Measurements from ENCODE around the gene FOXJ2. TPM values are rescaled to one million over a fixed set of nuclear protein-coding genes. Genes with fewer than 3 reads are reported as not detected.

FOXJ2 gene
- total and polyA plus RNA-seq, 5 donors: 10.0 to 26.0 (median 22.1) TPM

- DNase-seq (peak; percentile 75 to 92 (median 88)), ATAC-seq (peak; percentile 49 to 75)
- Histone ChIP-seq H3K4me3 (ENCODE audit: low read length) (no peak overlapping the region), H3K27ac (ENCODE audit: low read length) (no peak overlapping the region), H3K9me3 (ENCODE audit: control insufficient read depth, low read length) (no peaks in the 10 kb centered on the region), H3K27me3 (ENCODE audit: control insufficient read depth, insufficient read depth) (no peaks in the 10 kb centered on the region), H3K4me1 (ENCODE audit: control insufficient read depth, insufficient read depth, low read length) (no peaks in the 10 kb centered on the region)
- WGBS: 43% methylated on average over 8 of the region's 8 CpGs
- intact Hi-C loops (cut with DNase I): no loop called here
Observed at GRCh38 chr12:8045952-8046944, 13.7 kb downstream of the FOXJ2 start.

GRCh38 chr12:8047842-8048241, 15.3 kb downstream of the FOXJ2 start:
- DNase-seq (no peak), ATAC-seq (no peak)
- 96% methylated on average over 5 of the region's 5 CpGs for WGBS
- no peak overlapping the region for H3K27ac ChIP-seq (ENCODE audit: low read length)
- no peaks in the 10 kb centered on the region for H3K27me3 ChIP-seq (ENCODE audit: control insufficient read depth, insufficient read depth)
- no peak overlapping the region for H3K4me3 ChIP-seq (ENCODE audit: low read length)
- no peaks in the 10 kb centered on the region for H3K9me3 ChIP-seq (ENCODE audit: control insufficient read depth, low read length)
- intact Hi-C loops (cut with DNase I): no loop called here
- H3K4me1 ChIP-seq (ENCODE audit: control insufficient read depth, insufficient read depth, low read length): no peaks in the 10 kb centered on the region

GRCh38 chr12:8048906-8049305, 16.4 kb downstream of the FOXJ2 start:
- ATAC-seq (no peak), DNase-seq (no peak)
- Histone ChIP-seq H3K9me3 (ENCODE audit: control insufficient read depth, low read length) (no peaks in the 10 kb centered on the region), H3K4me3 (ENCODE audit: low read length) (no peak overlapping the region), H3K27me3 (ENCODE audit: control insufficient read depth, insufficient read depth) (no peaks in the 10 kb centered on the region), H3K27ac (ENCODE audit: low read length) (no peak overlapping the region), H3K4me1 (ENCODE audit: control insufficient read depth, insufficient read depth, low read length) (no peaks in the 10 kb centered on the region)
- intact Hi-C loops (cut with DNase I): no loop called here
- WGBS: 75% methylated on average over 4 of the region's 4 CpGs

- ATAC-seq (no peak), DNase-seq (no peak)
- intact Hi-C loops (cut with DNase I): no loop called here
- H3K27me3 ChIP-seq (ENCODE audit: control insufficient read depth, insufficient read depth): no peaks in the 10 kb centered on the region
- no peaks in the 10 kb centered on the region for H3K4me1 ChIP-seq (ENCODE audit: control insufficient read depth, insufficient read depth, low read length)
- no peak overlapping the region for H3K27ac ChIP-seq (ENCODE audit: low read length)
- 91% methylated on average over 7 of the region's 7 CpGs for WGBS
- H3K9me3 ChIP-seq (ENCODE audit: control insufficient read depth, low read length): no peaks in the 10 kb centered on the region
- no peak overlapping the region for H3K4me3 ChIP-seq (ENCODE audit: low read length)
Observed at GRCh38 chr12:8050600-8051250, 18.2 kb downstream of the FOXJ2 start.

GRCh38 chr12:8052679-8053078, 20.2 kb downstream of the FOXJ2 start:
- DNase-seq (peak; percentile 45 to 77 (median 74)), ATAC-seq (peak; percentile 52 to 62)
- H3K4me1 ChIP-seq (ENCODE audit: control insufficient read depth, insufficient read depth, low read length): no peaks in the 10 kb centered on the region
- intact Hi-C loops (cut with DNase I): no loop called here
- whole genome bisulfite sequencing: 65% methylated on average over 7 of the region's 7 CpGs
- no peak overlapping the region for H3K4me3 ChIP-seq (ENCODE audit: low read length)
- no peak overlapping the region for H3K27ac ChIP-seq (ENCODE audit: low read length)
- no peaks in the 10 kb centered on the region for H3K27me3 ChIP-seq (ENCODE audit: control insufficient read depth, insufficient read depth)
- H3K9me3 ChIP-seq (ENCODE audit: control insufficient read depth, low read length): no peaks in the 10 kb centered on the region

GRCh38 chr12:8054816-8055215, 22.3 kb downstream of the FOXJ2 start:
- Histone ChIP-seq H3K9me3 (ENCODE audit: control insufficient read depth, low read length) (no peaks in the 10 kb centered on the region), H3K4me1 (ENCODE audit: control insufficient read depth, insufficient read depth, low read length) (no peaks in the 10 kb centered on the region), H3K4me3 (ENCODE audit: low read length) (no peak overlapping the region), H3K27ac (ENCODE audit: low read length) (no peak overlapping the region), H3K27me3 (ENCODE audit: control insufficient read depth, insufficient read depth) (no peaks in the 10 kb centered on the region)
- intact Hi-C loops (cut with DNase I): no loop called here
- ATAC-seq (no peak), DNase-seq (peak in 1 of 3 donors; percentile 70)
- WGBS: 88% methylated on average over 2 of the region's 2 CpGs

- ATAC-seq (no peak), DNase-seq (no peak)
- intact Hi-C loops (cut with DNase I): no loop called here
- Histone ChIP-seq H3K4me1 (ENCODE audit: control insufficient read depth, insufficient read depth, low read length) (no peaks in the 10 kb centered on the region), H3K9me3 (ENCODE audit: control insufficient read depth, low read length) (no peaks in the 10 kb centered on the region), H3K4me3 (ENCODE audit: low read length) (no peak overlapping the region), H3K27me3 (ENCODE audit: control insufficient read depth, insufficient read depth) (no peaks in the 10 kb centered on the region), H3K27ac (ENCODE audit: low read length) (no peak overlapping the region)
- 60% methylated on average over 2 of the region's 2 CpGs for WGBS
Observed at GRCh38 chr12:8057306-8057705, 24.8 kb downstream of the FOXJ2 start.

GRCh38 chr12:8057839-8058238, 25.3 kb downstream of the FOXJ2 start:
- WGBS: 66% methylated on average over 4 of the region's 4 CpGs
- intact Hi-C loops (cut with DNase I): no loop called here
- Histone ChIP-seq H3K27ac (ENCODE audit: low read length) (no peak overlapping the region), H3K9me3 (ENCODE audit: control insufficient read depth, low read length) (no peaks in the 10 kb centered on the region), H3K27me3 (ENCODE audit: control insufficient read depth, insufficient read depth) (no peaks in the 10 kb centered on the region), H3K4me3 (ENCODE audit: low read length) (no peak overlapping the region), H3K4me1 (ENCODE audit: control insufficient read depth, insufficient read depth, low read length) (no peaks in the 10 kb centered on the region)
- ATAC-seq: peak; percentile 43 to 79
- no peak for DNase-seq

GRCh38 chr12:8058506-8058905, 26.0 kb downstream of the FOXJ2 start:
- H3K27ac ChIP-seq (ENCODE audit: low read length): no peak overlapping the region
- H3K4me1 ChIP-seq (ENCODE audit: control insufficient read depth, insufficient read depth, low read length): no peaks in the 10 kb centered on the region
- H3K4me3 ChIP-seq (ENCODE audit: low read length): no peak overlapping the region
- no peaks in the 10 kb centered on the region for H3K9me3 ChIP-seq (ENCODE audit: control insufficient read depth, low read length)
- WGBS: 64% methylated on average over 6 of the region's 6 CpGs
- DNase-seq (no peak), ATAC-seq (no peak)
- intact Hi-C loops (cut with DNase I): no loop called here
- H3K27me3 ChIP-seq (ENCODE audit: control insufficient read depth, insufficient read depth): no peaks in the 10 kb centered on the region

- DNase-seq (no peak), ATAC-seq (no peak)
- H3K9me3 ChIP-seq (ENCODE audit: control insufficient read depth, low read length): no peaks in the 10 kb centered on the region
- no peaks in the 10 kb centered on the region for H3K4me1 ChIP-seq (ENCODE audit: control insufficient read depth, insufficient read depth, low read length)
- intact Hi-C loops (cut with DNase I): no loop called here
- H3K27ac ChIP-seq (ENCODE audit: low read length): no peak overlapping the region
- H3K27me3 ChIP-seq (ENCODE audit: control insufficient read depth, insufficient read depth): no peaks in the 10 kb centered on the region
- H3K4me3 ChIP-seq (ENCODE audit: low read length): no peak overlapping the region
Observed at GRCh38 chr12:8064131-8064530, 31.6 kb downstream of the FOXJ2 start.

- H3K27ac ChIP-seq (ENCODE audit: low read length): no peak within 1 kb of the TSS
Observed at GRCh38 chr12:8065991-8066594, 33.6 kb downstream of the FOXJ2 start, which contains the start of gene C3AR1. TSS of gene C3AR1 (minus strand) at chr12:8066359. CDS start at chr12:8060185, 6,174 bp downstream.

More at GRCh38 chr12:8065991-8066594, 33.6 kb downstream of the FOXJ2 start, which contains the start of gene C3AR1:
- ATAC-seq (peak; percentile 51 to 60), DNase-seq (no peak)
- Histone ChIP-seq H3K27me3 (ENCODE audit: control insufficient read depth, insufficient read depth) (no peaks in the 10 kb centered on the region), H3K4me3 (ENCODE audit: low read length) (no peak within 1 kb of the TSS), H3K4me1 (ENCODE audit: control insufficient read depth, insufficient read depth, low read length) (no peaks in the 10 kb centered on the region), H3K9me3 (ENCODE audit: control insufficient read depth, low read length) (no peaks in the 10 kb centered on the region)
- intact Hi-C loops (cut with DNase I): no loop called here
- WGBS: 39% methylated on average over 2 of the region's 2 CpGs

All from right cardiac atrium (tissue), 5 donors.